Mammary epithelial cell (primary cell): ENCODE measurements around the gene COP1.
"Not testable (repeated sequence)": the region's sequence is repeated elsewhere in the genome, so short reads cannot be mapped to it uniquely, and the experiment has no call there.

Experiments used
- CTCF ChIP-seq, 2 donors: IDR thresholded peaks in 1 of 2; conservative IDR thresholded peaks in 1 of 2; 2 replicates each; pipeline ENCODE4 v1.5.1; 2011 to 2012; ENCODE audit warnings: inconsistent platforms in 2 of 2, low read length in 2 of 2, mild to moderate bottlenecking in 2 of 2, control low read depth in 1 of 2, low read depth in 1 of 2; ENCODE audit not compliant: insufficient read depth in 1 of 2; ENCODE audit errors: extremely low read depth in 1 of 2
- EZH2 ChIP-seq: IDR thresholded peaks from 2 replicates; pipeline ENCODE4 v1.6.1; 2012; ENCODE audit warnings: low read length, inconsistent platforms, borderline replicate concordance

- not testable (repeated sequence) for TF ChIP-seq CTCF (conservative IDR thresholded peaks at IDR 0.05 in 1 of 2, IDR thresholded peaks at IDR 0.05 in 1 of 2; ENCODE audit: extremely low read depth in 1 of 2, insufficient read depth in 1 of 2, low read depth in 1 of 2, low read length in 2 of 2); EZH2
Observed at GRCh38 chr1:176007756-176008389, 199.2 kb downstream of the COP1 start.
